HG02588 (cell line): Measurements from ENCODE around the gene TRIM40.

Experiments used
- ATAC-seq: cut with Tn5 transposase; IDR thresholded peaks from one replicate; pipeline ENCODE4 v1.9.1; 2021; ENCODE audit warnings: mild to moderate bottlenecking, moderate library complexity; ENCODE audit not compliant: unreplicated experiment

TRIM40 gene

GRCh38 chr6:30194797-30195690 is 59.1 kb downstream of the TRIM40 start:
- ATAC-seq = no peak

GRCh38 chr6:30195951-30196350 is 60.0 kb downstream of the TRIM40 start:
- no peak for ATAC-seq

GRCh38 chr6:30196376-30196775 is 60.4 kb downstream of the TRIM40 start:
- no peak for ATAC-seq
